NCI-H748 treated with DMSO at 0.1 percent for 48 hours (cell line): ENCODE measurements around the gene AGXT2.

Experiments
- DNase-seq: peaks from one replicate; lab custom pipeline; 2025; lab: John Stamatoyannopoulos, UW

Gene AGXT2

DNA sequence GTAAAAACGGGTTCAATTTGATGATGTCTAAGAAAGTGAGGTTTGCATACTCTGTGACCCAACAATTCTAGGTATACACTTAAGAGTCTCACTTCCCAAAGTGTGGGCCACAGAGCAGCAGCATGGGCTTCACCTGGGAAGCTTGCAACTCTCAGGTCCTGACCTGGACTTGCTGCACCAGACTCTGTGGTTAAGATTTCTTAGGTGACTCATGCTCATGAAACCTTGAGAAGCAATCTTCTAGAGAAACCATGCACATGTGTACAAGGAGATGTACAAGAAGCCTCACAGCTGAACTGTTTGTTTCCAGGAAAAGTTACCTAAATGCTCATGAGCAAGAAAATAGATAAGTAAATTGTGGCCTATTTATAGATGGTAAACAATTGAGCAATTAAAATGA is 88.4 kb downstream of the AGXT2 start:
- DNase-seq, result no peak

DNA sequence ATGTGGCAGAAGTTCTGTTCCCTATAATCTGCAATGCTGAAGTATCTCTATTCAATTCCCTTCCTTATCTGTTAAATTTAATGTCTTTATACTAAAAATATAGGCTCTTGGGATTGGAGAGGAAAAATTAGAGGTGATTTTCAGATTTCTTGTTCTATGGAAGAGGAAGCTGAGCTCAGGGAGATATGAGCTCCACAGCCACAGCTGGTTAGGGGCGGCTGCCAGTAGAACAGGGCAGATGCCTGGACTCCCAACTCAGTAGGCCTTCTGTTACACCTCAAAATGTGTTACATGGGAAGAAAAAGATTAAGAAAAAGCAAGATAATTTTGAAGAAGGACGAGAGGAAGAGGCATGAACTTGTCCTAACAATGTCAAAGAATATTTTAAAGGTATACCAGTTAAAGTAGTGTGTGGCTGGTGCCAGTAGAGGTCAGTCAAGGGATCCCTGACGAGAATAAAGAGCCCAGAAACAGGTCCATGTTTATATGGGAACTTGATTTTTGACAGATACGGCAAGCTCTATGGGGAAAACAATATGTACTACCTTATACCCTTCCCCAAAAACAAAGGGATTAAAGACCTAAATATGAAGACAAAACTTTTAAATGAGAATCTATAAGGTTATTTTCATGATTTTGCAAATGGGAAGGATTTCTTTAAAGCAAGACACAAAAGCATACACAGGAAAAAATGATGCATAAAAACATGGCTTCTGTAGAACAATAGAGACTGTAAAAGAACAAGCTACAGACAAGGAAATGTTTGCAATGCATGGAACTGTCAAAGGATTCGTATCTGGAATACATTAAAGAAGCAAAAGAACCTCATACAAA is 89.7 kb downstream of the AGXT2 start:
- DNase-seq, result peak; percentile 32

DNA sequence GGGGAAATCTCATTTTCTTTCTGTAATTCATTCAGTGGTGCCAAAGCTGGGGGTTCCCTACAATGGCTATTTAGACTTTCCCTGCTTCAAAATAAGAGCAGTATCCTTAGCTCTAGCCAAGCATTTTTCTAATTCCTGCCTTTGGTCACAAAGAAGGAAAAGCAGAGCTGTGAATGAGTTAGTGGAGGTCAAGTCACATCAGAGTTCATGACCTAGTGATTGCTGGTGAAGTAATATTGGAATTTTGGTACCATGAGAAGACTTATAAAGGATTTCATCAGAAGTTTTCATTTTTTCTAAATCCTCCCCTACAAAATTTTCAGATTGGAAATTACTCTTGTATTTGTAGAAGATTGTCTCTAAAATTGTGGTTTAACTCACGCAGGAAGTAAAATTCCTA is 90.4 kb downstream of the AGXT2 start:
- DNase-seq, result no peak
